Measurements from ENCODE around the gene CLDND1. TPM values are rescaled to one million over a fixed set of nuclear protein-coding genes. Genes with fewer than 3 reads are reported as not detected.
A peak's percentile ranks its signal among the peaks of the same experiment; 100 is the strongest.

CLDND1 gene
- total and polyA plus RNA-seq, 10 of the 15 experiments (the other 5 are each of a cell fraction or from before 2014, with no cell fraction given): 97.8 to 225 (median 152) TPM

GRCh38 chr3:98564282-98565005 lies 41.7 kb upstream of the CLDND1 start (continued):
- TF ChIP-seq MLLT1 (IDR thresholded peaks at IDR 0.05) (peak; percentile 32), IRF4 (IDR thresholded peaks at IDR 0.05; ENCODE audit: low read depth, low read length) (no peak), POLR2AphosphoS5 (IDR thresholded peaks at IDR 0.05; ENCODE audit: low read length) (peak; percentile 81), RB1 (IDR thresholded peaks at IDR 0.05; ENCODE audit: borderline replicate concordance) (no peak), RAD21 (IDR thresholded peaks at IDR 0.05; ENCODE audit: insufficient read depth, low read depth, low read length) (no peak), TAF1 (IDR thresholded peaks at IDR 0.05; ENCODE audit: borderline replicate concordance, low read depth, low read length) (0 out of 2 replicates have a peak, but pooled peaks have one; percentile 28), RAD51 (IDR thresholded peaks at IDR 0.05) (no peak), ZNF217 (IDR thresholded peaks at IDR 0.05) (peak; percentile 58; the same call in 1 of the 2 replicates), RCOR1 (conservative IDR thresholded peaks at IDR 0.05; ENCODE audit: low read depth, low read length) (no peak), FOS (IDR thresholded peaks at IDR 0.05; ENCODE audit: borderline replicate concordance, extremely low read depth, insufficient read length) (no peak), ZSCAN29 (IDR thresholded peaks at IDR 0.05) (no peak), YY1 (IDR thresholded peaks at IDR 0.05; ENCODE audit: low read depth, low read length) (no peak), TCF3 (IDR thresholded peaks at IDR 0.05; ENCODE audit: borderline replicate concordance, insufficient read depth, low read depth, low read length) (no peak), BCL11A (IDR thresholded peaks at IDR 0.05; ENCODE audit: low read depth, low read length) (no peak), RBBP5 (conservative IDR thresholded peaks at IDR 0.05) (no peak), BCLAF1 (IDR thresholded peaks at IDR 0.05) (no peak), RUNX3 (IDR thresholded peaks at IDR 0.05; ENCODE audit: low read length) (peak; percentile 85), EED (IDR thresholded peaks at IDR 0.05; ENCODE audit: low read depth) (no peak), POU2F2 (IDR thresholded peaks at IDR 0.05; ENCODE audit: borderline replicate concordance, low read depth, low read length) (no peak), ESRRA (IDR thresholded peaks at IDR 0.05; ENCODE audit: low read length) (no peak), IKZF1 (conservative IDR thresholded peaks at IDR 0.05) (no peak), POLR2AphosphoS2 (IDR thresholded peaks at IDR 0.05; ENCODE audit: low read depth, low read length) (no peak)
- TF ChIP-seq, protein P1, sequence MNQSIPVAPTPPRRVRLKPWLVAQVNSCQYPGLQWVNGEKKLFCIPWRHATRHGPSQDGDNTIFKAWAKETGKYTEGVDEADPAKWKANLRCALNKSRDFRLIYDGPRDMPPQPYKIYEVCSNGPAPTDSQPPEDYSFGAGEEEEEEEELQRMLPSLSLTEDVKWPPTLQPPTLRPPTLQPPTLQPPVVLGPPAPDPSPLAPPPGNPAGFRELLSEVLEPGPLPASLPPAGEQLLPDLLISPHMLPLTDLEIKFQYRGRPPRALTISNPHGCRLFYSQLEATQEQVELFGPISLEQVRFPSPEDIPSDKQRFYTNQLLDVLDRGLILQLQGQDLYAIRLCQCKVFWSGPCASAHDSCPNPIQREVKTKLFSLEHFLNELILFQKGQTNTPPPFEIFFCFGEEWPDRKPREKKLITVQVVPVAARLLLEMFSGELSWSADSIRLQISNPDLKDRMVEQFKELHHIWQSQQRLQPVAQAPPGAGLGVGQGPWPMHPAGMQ (IDR thresholded peaks at IDR 0.05; ENCODE audit: borderline replicate concordance): no peak
